ENCODE measurements around the gene KRTAP4-9. TPM values are rescaled to one million over a fixed set of nuclear protein-coding genes. Genes with fewer than 3 reads are reported as not detected.

Gene KRTAP4-9
- total RNA-seq, 2 experiments from 2014 or later: not detected

DNA sequence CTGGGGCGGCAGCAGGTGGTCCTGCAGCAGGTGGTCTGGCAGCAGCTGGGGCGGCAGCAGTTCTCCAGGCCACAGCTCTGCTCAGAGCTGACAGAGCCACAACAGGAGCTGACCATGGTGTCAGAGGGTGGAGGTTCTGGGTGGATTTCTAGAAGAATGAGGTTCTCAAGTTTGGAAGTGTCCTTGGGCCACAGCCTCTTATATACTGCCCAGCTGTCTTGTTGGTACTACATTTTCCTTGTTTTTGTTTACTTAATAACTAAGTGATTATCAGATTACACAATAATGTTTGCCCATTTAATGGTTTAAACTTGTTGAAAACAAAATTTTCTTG is 44.4 kb downstream of the KRTAP4-9 start, which contains the start of gene KRTAP4-5:
Gene KRTAP4-5, minus strand, starts transcription at position 174 of the 334 bp plus-strand sequence. Its CDS starts 58 bp downstream, at position 116.
- Mint-ChIP-seq H3K27me3 (peaks cover 2% of the 10 kb centered on the region), H3K4me1 (ENCODE audit: low read depth) (no peaks in the 10 kb centered on the region), H3K4me3 (no peak within 1 kb of the TSS), H3K27ac (no peak within 1 kb of the TSS), H3K9me3 (no peaks in the 10 kb centered on the region), H3K36me3 (ENCODE audit: low read depth) (no peaks in the 10 kb centered on the region)
- ChIA-PET POLR2A (no interaction called here), CTCF (no interaction called here)
- no peak for TF ChIP-seq CTCF (IDR thresholded peaks at IDR 0.05)
- ATAC-seq: no peak
- intact Hi-C loops (cut with micrococcal nuclease): no loop called here
- no peak for DNase-seq

- ATAC-seq: no peak
- DNase-seq: no peak
- intact Hi-C loops (cut with micrococcal nuclease): no loop called here
- ChIA-PET CTCF (no interaction called here), POLR2A (no interaction called here)
- Mint-ChIP-seq H3K9me3 (no peaks in the 10 kb centered on the region), H3K4me3 (no peak overlapping the region), H3K27me3 (peaks cover 2% of the 10 kb centered on the region), H3K36me3 (ENCODE audit: low read depth) (no peaks in the 10 kb centered on the region), H3K4me1 (ENCODE audit: low read depth) (no peaks in the 10 kb centered on the region), H3K27ac (no peak overlapping the region)
- no peak for TF ChIP-seq CTCF (IDR thresholded peaks at IDR 0.05)
Observed at GRCh38 chr17:41150026-41150425, 44.8 kb downstream of the KRTAP4-9 start.

GRCh38 chr17:41151525-41151924 is 46.3 kb downstream of the KRTAP4-9 start:
- ChIA-PET POLR2A (no interaction called here), CTCF (no interaction called here)

GRCh38 chr17:41153856-41154255 is 48.7 kb downstream of the KRTAP4-9 start:
- no peaks in the 10 kb centered on the region for H3K36me3 Mint-ChIP-seq (ENCODE audit: low read depth)
- peaks cover 4% of the 10 kb centered on the region for H3K27me3 Mint-ChIP-seq
- ChIA-PET CTCF (no interaction called here), POLR2A (no interaction called here)
- intact Hi-C loops (cut with micrococcal nuclease): no loop called here
- ATAC-seq (no peak), DNase-seq (no peak)
- no peaks in the 10 kb centered on the region for H3K9me3 Mint-ChIP-seq
- H3K27ac Mint-ChIP-seq: no peak overlapping the region
- TF ChIP-seq CTCF (IDR thresholded peaks at IDR 0.05): no peak
- H3K4me3 Mint-ChIP-seq: no peak overlapping the region
- no peaks in the 10 kb centered on the region for H3K4me1 Mint-ChIP-seq (ENCODE audit: low read depth)

More at GRCh38 chr17:41151525-41151924, 46.3 kb downstream of the KRTAP4-9 start:
- Mint-ChIP-seq H3K4me3 (no peak overlapping the region), H3K9me3 (no peaks in the 10 kb centered on the region), H3K27ac (no peak overlapping the region), H3K4me1 (ENCODE audit: low read depth) (no peaks in the 10 kb centered on the region), H3K27me3 (peaks cover 2% of the 10 kb centered on the region), H3K36me3 (ENCODE audit: low read depth) (no peaks in the 10 kb centered on the region)
- ATAC-seq: no peak
- DNase-seq: no peak
- TF ChIP-seq CTCF (IDR thresholded peaks at IDR 0.05): no peak
- intact Hi-C loops (cut with micrococcal nuclease): no loop called here

Other genes starting within 250 kb of the KRTAP4-9 start
- not detected for gene KRT12, start 238.2 kb upstream of the KRTAP4-9 start, total RNA-seq
- gene KRT20, start 220.1 kb upstream of the KRTAP4-9 start, total RNA-seq: not detected
- not detected for gene KRT23, start 167.7 kb upstream of the KRTAP4-9 start, total RNA-seq
- gene KRT39, start 138.4 kb upstream of the KRTAP4-9 start, total RNA-seq: not detected
- gene KRT40, start 121.1 kb upstream of the KRTAP4-9 start, total RNA-seq: not detected
- gene KRTAP3-3, start 111.2 kb upstream of the KRTAP4-9 start, total RNA-seq: not detected
- not detected for gene KRTAP3-2, start 105.5 kb upstream of the KRTAP4-9 start, total RNA-seq
- gene KRTAP3-1, start 96.3 kb upstream of the KRTAP4-9 start, total RNA-seq: not detected
- not detected for gene KRTAP1-5, start 78.2 kb upstream of the KRTAP4-9 start, total RNA-seq
- gene KRTAP1-4, start 75.2 kb upstream of the KRTAP4-9 start, total RNA-seq: not detected
- gene KRTAP1-3, start 70.5 kb upstream of the KRTAP4-9 start, total RNA-seq: not detected
- gene KRTAP1-1, start 63.9 kb upstream of the KRTAP4-9 start, total RNA-seq: not detected
- gene KRTAP2-1, start 58.1 kb upstream of the KRTAP4-9 start, total RNA-seq: not detected
- gene KRTAP2-2, start 50.2 kb upstream of the KRTAP4-9 start, total RNA-seq: not detected
- not detected for gene KRTAP2-3, start 45.3 kb upstream of the KRTAP4-9 start, total RNA-seq
- not detected for gene KRTAP2-4, start 39.5 kb upstream of the KRTAP4-9 start, total RNA-seq
- gene KRTAP4-7, start 21.2 kb upstream of the KRTAP4-9 start, total RNA-seq: not detected
- gene KRTAP4-8, start 7.2 kb upstream of the KRTAP4-9 start, total RNA-seq: not detected
- not detected for gene KRTAP4-16, start 3.2 kb upstream of the KRTAP4-9 start, total RNA-seq
- not detected for gene KRTAP4-11, start 13.0 kb downstream of the KRTAP4-9 start, total RNA-seq
- not detected for gene KRTAP4-12, start 18.8 kb downstream of the KRTAP4-9 start, total RNA-seq
- gene KRTAP4-6, start 35.2 kb downstream of the KRTAP4-9 start, total RNA-seq: not detected
- gene KRTAP4-5, start 44.4 kb downstream of the KRTAP4-9 start, total RNA-seq: not detected
- gene KRTAP4-4, start 55.4 kb downstream of the KRTAP4-9 start, total RNA-seq: not detected
- not detected for gene KRTAP4-3, start 62.8 kb downstream of the KRTAP4-9 start, total RNA-seq
- gene KRTAP4-2, start 72.8 kb downstream of the KRTAP4-9 start, total RNA-seq: not detected
- not detected for gene KRTAP4-1, start 79.5 kb downstream of the KRTAP4-9 start, total RNA-seq
- not detected for gene KRTAP9-1, start 84.5 kb downstream of the KRTAP4-9 start, total RNA-seq
- not detected for gene KRTAP9-2, start 121.3 kb downstream of the KRTAP4-9 start, total RNA-seq
- gene KRTAP9-3, start 127.1 kb downstream of the KRTAP4-9 start, total RNA-seq: not detected
- gene KRTAP9-8, start 132.6 kb downstream of the KRTAP4-9 start, total RNA-seq: not detected
- not detected for gene KRTAP9-4, start 144.3 kb downstream of the KRTAP4-9 start, total RNA-seq
- gene KRTAP9-9, start 150.0 kb downstream of the KRTAP4-9 start, total RNA-seq: not detected
- gene KRTAP9-6, start 160.0 kb downstream of the KRTAP4-9 start, total RNA-seq: not detected
- not detected for gene KRTAP9-7, start 170.3 kb downstream of the KRTAP4-9 start, total RNA-seq
- gene KRTAP29-1, start 197.5 kb downstream of the KRTAP4-9 start, total RNA-seq: not detected
- not detected for gene KRTAP16-1, start 203.9 kb downstream of the KRTAP4-9 start, total RNA-seq
- not detected for gene KRTAP17-1, start 210.3 kb downstream of the KRTAP4-9 start, total RNA-seq
- gene KRT33A, start 245.4 kb downstream of the KRTAP4-9 start, total RNA-seq: not detected